ENCODE measurements around the gene POFUT1.

- TF ChIP-seq CTCF (IDR thresholded peaks at IDR 0.05) (no peak), POLR2A (IDR thresholded peaks at IDR 0.05) (no peak), EP300 (IDR thresholded peaks at IDR 0.05) (no peak)
Observed at GRCh38 chr20:32287231-32287638, 79.6 kb downstream of the POFUT1 start.

Measured in gastroesophageal sphincter (tissue), 3 donors.